Sciatic nerve (tissue), 2 donors: ENCODE measurements around the gene NUTM2A. TPM values are rescaled to one million over a fixed set of nuclear protein-coding genes. Genes with fewer than 3 reads are reported as not detected.
"Not testable (repeated sequence)": the region's sequence is repeated elsewhere in the genome, so short reads cannot be mapped to it uniquely, and the experiment has no call there.

Experiments used
- ATAC-seq: fragments of 200-7000 bp; cut with Tn5 transposase; one replicate; pipeline ENCODE4 v1.9.1; 2020; ENCODE audit warnings: mild to moderate bottlenecking, moderate library complexity
- DNase-seq: peaks from one replicate; pipeline ENCODE4 v3.0.0-alpha.2; 2020; ENCODE audit warnings: low spot score
- intact Hi-C: fragments of 100-400 bp; cut with DNase I; formaldehyde crosslinking; loops from one replicate; pipeline ENCODE4 v1.14.2; 2022
- total RNA-seq: library from RNA; stranded (reverse); fragmentation: NEBNext Ultra II Directional; extraction: Animal tissue kit (Norgen Biotek cat#: 25700); gene quantifications from one replicate; pipeline ENCODE4 v1.2.1, GENCODE V29; 2021
- donor health status: DM: no; HTN: no; CAD: no.
- donor health status: DM: no; HTN: no; CAD: no.

The NUTM2A gene
- total RNA-seq = 0.89 TPM

- ATAC-seq, DNase-seq, intact Hi-C loops: not testable (repeated sequence)
Measured at GRCh38 chr10:87225148-87225547, at the start of gene NUTM2A. Gene NUTM2A, plus strand, starts transcription at chr10:87225448. Its CDS starts 383 bp downstream, at chr10:87225831.

GRCh38 chr10:87177587-87177986 is 47.7 kb upstream of the NUTM2A start:
- intact Hi-C loops, DNase-seq, ATAC-seq: not testable (repeated sequence)

GRCh38 chr10:87184421-87184820 is 40.8 kb upstream of the NUTM2A start:
- DNase-seq, intact Hi-C loops: not testable (repeated sequence)
- peak; percentile 65 for ATAC-seq

- intact Hi-C loops, DNase-seq, ATAC-seq: not testable (repeated sequence)
Measured at GRCh38 chr10:87186016-87186415, 39.2 kb upstream of the NUTM2A start.

- ATAC-seq, intact Hi-C loops: not testable (repeated sequence)
Measured at GRCh38 chr10:87187573-87187972, 37.7 kb upstream of the NUTM2A start.

GRCh38 chr10:87191841-87192240 is 33.4 kb upstream of the NUTM2A start:
- intact Hi-C loops, ATAC-seq, DNase-seq: not testable (repeated sequence)

More at GRCh38 chr10:87187573-87187972, 37.7 kb upstream of the NUTM2A start:
- DNase-seq = not testable (repeated sequence)

- intact Hi-C loops, DNase-seq: not testable (repeated sequence)
- ATAC-seq = peak; percentile 75
Measured at GRCh38 chr10:87200924-87201323, 24.3 kb upstream of the NUTM2A start.

- DNase-seq, intact Hi-C loops: not testable (repeated sequence)
- ATAC-seq = peak; percentile 21
Measured at GRCh38 chr10:87204801-87205200, 20.4 kb upstream of the NUTM2A start.

GRCh38 chr10:87206922-87207321 is 18.3 kb upstream of the NUTM2A start:
- DNase-seq, intact Hi-C loops: not testable (repeated sequence)
- ATAC-seq = peak; percentile 35

GRCh38 chr10:87210309-87210708 is 14.9 kb upstream of the NUTM2A start:
- intact Hi-C loops, ATAC-seq: not testable (repeated sequence)

GRCh38 chr10:87211848-87212247 is 13.4 kb upstream of the NUTM2A start:
- intact Hi-C loops, DNase-seq, ATAC-seq: not testable (repeated sequence)

More at GRCh38 chr10:87210309-87210708, 14.9 kb upstream of the NUTM2A start:
- DNase-seq = not testable (repeated sequence)

- intact Hi-C loops, DNase-seq: not testable (repeated sequence)
- peak; percentile 17 for ATAC-seq
Measured at GRCh38 chr10:87213150-87213765, 12.0 kb upstream of the NUTM2A start.

GRCh38 chr10:87213806-87214205 is 11.4 kb upstream of the NUTM2A start:
- ATAC-seq = peak; percentile 25
- DNase-seq, intact Hi-C loops: not testable (repeated sequence)

- ATAC-seq = peak; percentile 57
Measured at GRCh38 chr10:87216120-87216519, 9.1 kb upstream of the NUTM2A start.

GRCh38 chr10:87219370-87219769 is 5.9 kb upstream of the NUTM2A start:
- ATAC-seq, DNase-seq, intact Hi-C loops: not testable (repeated sequence)

More at GRCh38 chr10:87216120-87216519, 9.1 kb upstream of the NUTM2A start:
- intact Hi-C loops, DNase-seq: not testable (repeated sequence)

GRCh38 chr10:87222789-87223188 is 2.5 kb upstream of the NUTM2A start:
- intact Hi-C loops, DNase-seq, ATAC-seq: not testable (repeated sequence)

GRCh38 chr10:87228247-87228646 is 3.0 kb downstream of the NUTM2A start:
- intact Hi-C loops, ATAC-seq, DNase-seq: not testable (repeated sequence)

GRCh38 chr10:87229211-87229610 is 4.0 kb downstream of the NUTM2A start:
- intact Hi-C loops, ATAC-seq, DNase-seq: not testable (repeated sequence)

- intact Hi-C loops, ATAC-seq, DNase-seq: not testable (repeated sequence)
Measured at GRCh38 chr10:87234854-87235253, 9.6 kb downstream of the NUTM2A start.

GRCh38 chr10:87237244-87237643 is 12.0 kb downstream of the NUTM2A start:
- DNase-seq, intact Hi-C loops, ATAC-seq: not testable (repeated sequence)
